Spleen (tissue), 11 donors: Measurements from ENCODE around the gene KIFBP. TPM values are rescaled to one million over a fixed set of nuclear protein-coding genes. Genes with fewer than 3 reads are reported as not detected.

Source experiments
- DNase-seq: peaks from one replicate; pipeline ENCODE4 v3.0.0-alpha.2; 2020
- H3K27ac ChIP-seq, 8 donors: fragments of 200-600 bp; sonication (generic) in 7 of 8; 1 replicate in 4 of 8; 2 replicates in 4 of 8; pipeline versions ENCODE4 v1.5.0 to v1.8.0; 2016 to 2021; ENCODE audit warnings: inconsistent platforms in 4 of 8, mild to moderate bottlenecking in 4 of 8, moderate library complexity in 1 of 8
- H3K27me3 ChIP-seq, 7 donors: fragments of 200-600 bp; sonication (generic) in 6 of 7; replicated peaks in 1 of 7; 1 replicate in 4 of 7; 2 replicates in 3 of 7; pipeline versions ENCODE4 v1.5.0 to v1.8.0; 2016 to 2021; ENCODE audit warnings: inconsistent platforms in 3 of 7, mild to moderate bottlenecking in 1 of 7
- H3K36me3 ChIP-seq, 6 donors: fragments of 200-600 bp; sonication (generic) in 5 of 6; 1 replicate in 4 of 6; 2 replicates in 2 of 6; pipeline versions ENCODE4 v1.5.0 to v1.8.0; 2016 to 2021; ENCODE audit warnings: inconsistent platforms in 2 of 6
- H3K4me1 ChIP-seq, 6 donors: fragments of 200-600 bp; sonication (generic) in 5 of 6; 1 replicate in 3 of 6; 2 replicates in 3 of 6; pipeline versions ENCODE4 v1.5.0 to v1.8.0; 2016 to 2021; ENCODE audit warnings: inconsistent platforms in 3 of 6
- H3K4me3 ChIP-seq, 8 donors: fragments of 200-600 bp; sonication (generic) in 7 of 8; 1 replicate in 4 of 8; 2 replicates in 4 of 8; pipeline versions ENCODE4 v1.5.0 to v1.8.0; 2016 to 2021; ENCODE audit warnings: inconsistent platforms in 4 of 8, mild to moderate bottlenecking in 4 of 8, moderate library complexity in 2 of 8
- H3K9me3 ChIP-seq, 8 donors: fragments of 200-600 bp; sonication (generic) in 7 of 8; 1 replicate in 4 of 8; 2 replicates in 4 of 8; pipeline versions ENCODE4 v1.5.0 to v1.8.0; 2016 to 2021; ENCODE audit warnings: inconsistent platforms in 4 of 8
- POLR2A ChIP-seq, 3 donors: fragments of 450-650 bp; IDR thresholded peaks; one replicate each; pipeline ENCODE4 v1.5.1; 2017; ENCODE audit warnings: antibody characterized with exemption in 3 of 3, mild to moderate bottlenecking in 1 of 3
- POLR2AphosphoS5 ChIP-seq, 3 donors: sonication (generic); formaldehyde crosslinking; IDR thresholded peaks; one replicate each; pipeline ENCODE4 v1.5.1; 2017; ENCODE audit warnings: antibody characterized with exemption in 3 of 3
- WGBS, 5 donors: extraction: QIAGEN DNeasy Blood & Tissue Kit in 3 of 5; methylation state at CpG; one replicate each; pipeline versions ENCODE4 v1.1.5 to v1.1.7; 2013 to 2018; 5-methylcytosine and 5-hydroxymethylcytosine counted together
- intact Hi-C: fragments of 100-400 bp; cut with DNase I; formaldehyde crosslinking; loops from one replicate; pipeline ENCODE4 v1.15.0; 2023; ENCODE audit warnings: low total_unique reads
- polyA plus RNA-seq, 3 donors: library from polyadenylated mRNA; stranded (reverse); fragments of 200-250 nt; gene quantifications; one replicate each; pipeline ENCODE4 v1.2.1, GENCODE V29; 2013
- total RNA-seq, 7 donors: library from RNA; depleted of rRNA in 3 of 7; stranded (reverse); fragments of >200 nt in 3 of 7; fragmentation: NEBNext Ultra II Directional in 4 of 7; extraction: Animal tissue kit (Norgen Biotek cat#: 25700) in 4 of 7; gene quantifications; one replicate each; pipeline versions ENCODE4 v1.1.0 to v1.2.1, GENCODE V29; 2016 to 2021
- TF ChIP-seq, protein P1 (sequence below), 11 experiments: fragments of 200-600 bp in 7 of 11; fragments of 450-650 bp in 4 of 11; sonication (generic) in 4 of 11; IDR thresholded peaks in 8 of 11; conservative IDR thresholded peaks in 3 of 11; 1 replicate in 7 of 11; 2 replicates in 4 of 11; pipeline versions ENCODE4 v1.4.0 to v1.8.0; 2016 to 2021; ENCODE audit warnings: antibody characterized with exemption in 11 of 11, inconsistent platforms in 4 of 11, mild to moderate bottlenecking in 1 of 11
- donor health status: healthy with polysubstance abuse.
- donor health status: DM: no; HTN: no; CAD: no; lungs with moderate emphysema.
- donor health status: DM: no; HTN: no; CAD: no.
- donor health status: Bipolar disorder and iron deficiency.
- donor health status: healthy.
- donor health status: DM: no; HTN: no; CAD: no.
- donor health status: DM: yes; HTN: yes; CAD: no.

The KIFBP gene
- total and polyA plus RNA-seq, 10 donors = 7.3 to 20.1 (median 15.7) TPM

DNA sequence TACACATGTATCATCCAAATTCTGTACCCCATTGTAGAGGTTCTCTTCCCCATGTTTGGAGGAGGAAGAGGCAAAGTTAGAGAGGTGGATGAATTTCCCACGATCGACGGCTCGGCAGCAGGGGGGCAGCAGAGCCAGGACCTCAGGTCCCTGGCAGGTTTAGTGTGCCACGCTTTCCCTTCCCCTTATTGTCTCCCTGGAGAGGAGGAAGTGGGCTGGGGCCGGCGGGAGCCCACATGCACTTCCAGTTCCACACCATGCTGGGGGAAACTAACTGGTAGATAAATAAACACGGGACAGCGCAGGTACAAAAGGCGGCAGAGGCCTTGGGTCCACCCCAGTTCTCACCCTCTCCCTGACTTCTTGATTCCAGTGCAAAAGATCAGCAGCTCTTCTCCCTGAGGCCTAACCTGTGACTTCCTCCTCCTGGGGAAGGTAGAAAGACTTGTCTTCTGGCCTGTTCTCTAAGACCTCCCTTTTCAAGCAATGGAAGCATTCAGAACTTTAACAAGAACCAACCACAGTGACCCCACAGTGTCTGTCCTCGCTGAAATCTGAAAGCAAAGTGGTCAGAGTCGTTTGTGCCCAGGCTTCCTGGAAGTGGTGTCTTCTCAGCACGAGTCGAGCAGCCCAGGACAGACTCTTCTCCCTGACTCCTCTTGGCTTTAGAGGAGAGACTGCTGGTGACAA, 68.8 kb downstream of the KIFBP start:
- no peaks in the 10 kb centered on the region for H3K9me3 ChIP-seq
- no peaks in the 10 kb centered on the region for H3K36me3 ChIP-seq
- peak overlapping the region in 1 of 8 donors; percentile 55 for H3K4me3 ChIP-seq
- DNase-seq = peak; percentile 88
- intact Hi-C loops = no loop called here
- TF ChIP-seq, protein P1, sequence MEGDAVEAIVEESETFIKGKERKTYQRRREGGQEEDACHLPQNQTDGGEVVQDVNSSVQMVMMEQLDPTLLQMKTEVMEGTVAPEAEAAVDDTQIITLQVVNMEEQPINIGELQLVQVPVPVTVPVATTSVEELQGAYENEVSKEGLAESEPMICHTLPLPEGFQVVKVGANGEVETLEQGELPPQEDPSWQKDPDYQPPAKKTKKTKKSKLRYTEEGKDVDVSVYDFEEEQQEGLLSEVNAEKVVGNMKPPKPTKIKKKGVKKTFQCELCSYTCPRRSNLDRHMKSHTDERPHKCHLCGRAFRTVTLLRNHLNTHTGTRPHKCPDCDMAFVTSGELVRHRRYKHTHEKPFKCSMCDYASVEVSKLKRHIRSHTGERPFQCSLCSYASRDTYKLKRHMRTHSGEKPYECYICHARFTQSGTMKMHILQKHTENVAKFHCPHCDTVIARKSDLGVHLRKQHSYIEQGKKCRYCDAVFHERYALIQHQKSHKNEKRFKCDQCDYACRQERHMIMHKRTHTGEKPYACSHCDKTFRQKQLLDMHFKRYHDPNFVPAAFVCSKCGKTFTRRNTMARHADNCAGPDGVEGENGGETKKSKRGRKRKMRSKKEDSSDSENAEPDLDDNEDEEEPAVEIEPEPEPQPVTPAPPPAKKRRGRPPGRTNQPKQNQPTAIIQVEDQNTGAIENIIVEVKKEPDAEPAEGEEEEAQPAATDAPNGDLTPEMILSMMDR (IDR thresholded peaks at IDR 0.05 in 8 of 11, conservative IDR thresholded peaks at IDR 0.05 in 3 of 11) = peak in 4 of 11 experiments; percentile 8 to 21 (median 12)
- TF ChIP-seq POLR2AphosphoS5 (IDR thresholded peaks at IDR 0.05) = peak; percentile 47 to 60 (median 48)
- no peak for TF ChIP-seq POLR2A (IDR thresholded peaks at IDR 0.05)
- H3K4me1 ChIP-seq = peaks cover 27 to 88% (median 57%) of the 10 kb centered on the region in 6 donors
- peak overlapping the region in 7 of 8 donors; percentile 61 to 99 (median 86) for H3K27ac ChIP-seq
- no peaks in the 10 kb centered on the region for H3K27me3 ChIP-seq
- WGBS, 5 donors = 23 to 41% (median 29%) methylated on average over 14 of the region's 14 CpGs

DNA sequence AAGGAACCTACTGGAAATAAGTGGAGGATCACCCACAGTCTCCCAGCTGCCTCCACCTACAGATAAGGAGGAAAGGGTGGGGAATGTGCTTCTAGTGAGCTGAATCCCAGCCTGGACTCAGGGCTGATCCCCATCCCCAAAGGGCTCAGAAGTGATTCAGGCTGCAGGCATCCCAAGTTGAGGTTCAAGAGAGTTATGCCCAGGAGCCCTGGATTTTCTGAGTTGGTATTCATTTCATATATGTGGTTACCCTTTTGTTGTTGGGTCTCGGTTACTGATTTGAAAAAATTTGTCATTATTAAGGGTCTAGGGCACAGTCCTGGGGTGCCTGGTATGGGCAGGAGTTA, 69.3 kb downstream of the KIFBP start:
- peak overlapping the region in 7 of 8 donors; percentile 61 to 99 (median 86) for H3K27ac ChIP-seq
- 0% methylated on average over 1 of the region's 1 CpG for WGBS, 5 donors
- no peaks in the 10 kb centered on the region for H3K27me3 ChIP-seq
- peak overlapping the region in 1 of 8 donors; percentile 55 for H3K4me3 ChIP-seq
- no peak for DNase-seq
- intact Hi-C loops = no loop called here
- H3K4me1 ChIP-seq = peaks cover 27 to 92% (median 59%) of the 10 kb centered on the region in 6 donors
- no peaks in the 10 kb centered on the region for H3K9me3 ChIP-seq
- no peak for TF ChIP-seq POLR2AphosphoS5 (IDR thresholded peaks at IDR 0.05)
- TF ChIP-seq POLR2A (IDR thresholded peaks at IDR 0.05) = no peak
- TF ChIP-seq, protein P1 (IDR thresholded peaks at IDR 0.05 in 8 of 11, conservative IDR thresholded peaks at IDR 0.05 in 3 of 11) = no peak
- H3K36me3 ChIP-seq = no peaks in the 10 kb centered on the region

GRCh38 chr10:69060127-69060798, 71.7 kb downstream of the KIFBP start:
- no peaks in the 10 kb centered on the region for H3K27me3 ChIP-seq
- TF ChIP-seq POLR2A (IDR thresholded peaks at IDR 0.05) = no peak
- TF ChIP-seq POLR2AphosphoS5 (IDR thresholded peaks at IDR 0.05) = no peak
- TF ChIP-seq, protein P1 (IDR thresholded peaks at IDR 0.05 in 8 of 11, conservative IDR thresholded peaks at IDR 0.05 in 3 of 11) = no peak
- H3K4me3 ChIP-seq = no peak overlapping the region
- 93 to 96% (median 95%) methylated on average over 8 of the region's 8 CpGs for WGBS, 5 donors
- peaks cover 28 to 100% (median 73%) of the 10 kb centered on the region in 6 donors for H3K4me1 ChIP-seq
- peak overlapping the region in 7 of 8 donors; percentile 87 to 99 (median 94) for H3K27ac ChIP-seq
- H3K9me3 ChIP-seq = no peaks in the 10 kb centered on the region
- DNase-seq = no peak
- H3K36me3 ChIP-seq = no peaks in the 10 kb centered on the region
- intact Hi-C loops = no loop called here
